Forelimb muscle (tissue), 1 donor: ENCODE results near the gene PSTPIP2. TPM values are rescaled to one million over a fixed set of nuclear protein-coding genes. Genes with fewer than 3 reads are reported as not detected.

Experiments
- DNase-seq: peaks from one replicate; pipeline ENCODE4 v3.0.0-alpha.2; 2013; ENCODE audit warnings: low read depth
- polyA plus RNA-seq: library from polyadenylated mRNA; unstranded; fragments of 120-200 nt; gene quantifications from one replicate; pipeline ENCODE4 v1.2.1, GENCODE V29; 2013; ENCODE audit not compliant: insufficient read length

The PSTPIP2 gene
- polyA plus RNA-seq, 1 donor = 2.4 TPM

DNA sequence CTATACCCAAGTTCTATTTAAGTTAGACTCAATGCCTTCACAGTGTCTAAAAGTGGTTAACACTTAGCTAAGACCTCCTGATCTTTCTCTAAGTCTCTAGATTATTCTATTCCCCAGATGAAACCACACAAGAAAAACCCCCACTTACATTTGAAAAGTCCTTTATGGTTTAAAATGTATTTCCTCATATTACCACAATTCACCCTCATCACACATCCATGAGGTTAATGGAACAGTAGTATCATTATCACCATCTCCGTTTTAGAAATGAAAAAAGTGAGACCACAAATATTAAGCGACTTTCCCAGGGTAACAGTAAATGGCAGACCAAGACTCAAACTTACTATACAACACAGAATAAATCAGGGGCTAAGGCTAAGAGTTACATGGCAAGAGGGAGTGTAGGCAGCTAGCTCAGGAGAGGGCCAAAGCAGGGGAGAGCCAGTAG lies 133.5 kb downstream of the PSTPIP2 start:
- DNase-seq = no peak

GRCh38 chr18:45935591-45936335 lies 136.3 kb downstream of the PSTPIP2 start:
- no peak for DNase-seq

Other genes with a start within 250 kb of the PSTPIP2 start
- gene SIGLEC15, start 246.6 kb downstream of the PSTPIP2 start, polyA plus RNA-seq = 0.28 TPM
- 12.8 TPM for gene EPG5, start 104.9 kb downstream of the PSTPIP2 start, polyA plus RNA-seq
- 500 TPM for gene ATP5F1A, start 26.0 kb upstream of the PSTPIP2 start, polyA plus RNA-seq
- gene HAUS1, start 32.1 kb upstream of the PSTPIP2 start, polyA plus RNA-seq = 25.1 TPM